ENCODE results near the gene TM4SF4. TPM values are rescaled to one million over a fixed set of nuclear protein-coding genes. Genes with fewer than 3 reads are reported as not detected.
"Not testable (repeated sequence)": the region's sequence is repeated elsewhere in the genome, so short reads cannot be mapped to it uniquely, and the experiment has no call there.

Gene TM4SF4
- total and polyA plus RNA-seq, 4 donors = 0.20 to 83.4 TPM; not detected in 2

DNA sequence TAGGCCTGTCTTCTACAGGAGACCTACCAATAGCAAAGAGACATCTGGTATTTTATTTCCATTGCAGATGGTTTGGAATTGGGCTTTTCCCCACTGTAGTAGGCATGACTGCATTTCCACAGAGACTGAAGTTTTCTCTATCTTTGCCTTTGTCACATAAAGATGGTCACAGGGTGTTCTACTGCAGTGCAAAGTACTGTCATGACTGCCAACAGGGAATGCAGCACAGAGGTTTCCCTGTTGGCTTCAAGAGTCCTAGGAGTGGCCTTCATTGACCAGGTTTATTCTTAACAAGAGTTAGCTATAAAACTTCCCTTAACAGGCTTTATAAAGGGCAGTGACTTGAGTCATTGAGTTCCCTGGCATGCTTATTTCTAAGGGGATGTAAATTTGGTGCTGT, 36.8 kb upstream of the TM4SF4 start:
- Histone ChIP-seq H3K4me1 (ENCODE audit: control insufficient read depth in 1 of 2, insufficient read depth in 2 of 2, low read length in 2 of 2) (no peaks in the 10 kb centered on the region), H3K27ac (ENCODE audit: low read depth in 1 of 2, low read length in 2 of 2) (no peak overlapping the region), H3K4me3 (ENCODE audit: low read length in 2 of 2) (no peak overlapping the region), H3K27me3 (ENCODE audit: control insufficient read depth in 1 of 2, insufficient read depth in 2 of 2, low read length in 1 of 2) (no peaks in the 10 kb centered on the region), H3K9me3 (ENCODE audit: control insufficient read depth, low read length) (no peaks in the 10 kb centered on the region), H3K36me3 (ENCODE audit: control insufficient read depth in 1 of 2, insufficient read depth in 2 of 2, low read length in 1 of 2) (no peaks in the 10 kb centered on the region)
- intact Hi-C loops (cut with DNase I) = no loop called here
- no peak for DNase-seq
- no peak for ATAC-seq (ENCODE audit: low FRiP score)

GRCh38 chr3:149438981-149439380, 35.5 kb upstream of the TM4SF4 start:
- intact Hi-C loops (cut with DNase I) = no loop called here
- no peak for DNase-seq
- H3K4me1 ChIP-seq (ENCODE audit: control insufficient read depth in 1 of 2, insufficient read depth in 2 of 2, low read length in 2 of 2) = peaks cover 0 to 3% of the 10 kb centered on the region in 2 donors
- no peak overlapping the region for H3K27ac ChIP-seq (ENCODE audit: low read depth in 1 of 2, low read length in 2 of 2)
- no peak overlapping the region for H3K4me3 ChIP-seq (ENCODE audit: low read length in 2 of 2)
- no peaks in the 10 kb centered on the region for H3K27me3 ChIP-seq (ENCODE audit: control insufficient read depth in 1 of 2, insufficient read depth in 2 of 2, low read length in 1 of 2)
- no peak for ATAC-seq (ENCODE audit: low FRiP score)
- no peaks in the 10 kb centered on the region for H3K36me3 ChIP-seq (ENCODE audit: control insufficient read depth in 1 of 2, insufficient read depth in 2 of 2, low read length in 1 of 2)
- H3K9me3 ChIP-seq (ENCODE audit: control insufficient read depth, low read length) = no peaks in the 10 kb centered on the region

DNA sequence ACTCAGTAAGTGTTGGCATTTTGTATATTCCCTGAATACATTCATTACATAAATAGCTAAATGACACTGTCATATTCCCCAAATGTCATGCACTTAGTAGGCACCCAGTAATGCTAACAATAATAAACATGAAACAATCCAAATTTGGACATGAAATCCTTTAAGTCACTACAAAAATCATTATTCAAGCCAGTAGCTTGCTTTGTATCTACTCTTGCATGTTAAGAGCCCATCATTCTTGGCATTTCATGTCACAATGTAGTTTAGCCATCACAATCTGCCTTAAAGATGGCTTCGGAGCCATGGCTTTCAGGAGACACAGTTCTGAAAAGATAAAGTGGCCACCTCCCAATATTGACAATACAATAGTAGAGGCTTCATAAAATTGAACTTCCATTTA, 32.9 kb upstream of the TM4SF4 start:
- Histone ChIP-seq H3K9me3 (ENCODE audit: control insufficient read depth, low read length) (no peaks in the 10 kb centered on the region), H3K27ac (ENCODE audit: low read depth in 1 of 2, low read length in 2 of 2) (no peak overlapping the region), H3K27me3 (ENCODE audit: control insufficient read depth in 1 of 2, insufficient read depth in 2 of 2, low read length in 1 of 2) (no peaks in the 10 kb centered on the region), H3K4me1 (ENCODE audit: control insufficient read depth in 1 of 2, insufficient read depth in 2 of 2, low read length in 2 of 2) (peaks cover 0 to 3% of the 10 kb centered on the region in 2 donors), H3K4me3 (ENCODE audit: low read length in 2 of 2) (no peak overlapping the region), H3K36me3 (ENCODE audit: control insufficient read depth in 1 of 2, insufficient read depth in 2 of 2, low read length in 1 of 2) (no peaks in the 10 kb centered on the region)
- DNase-seq = no peak
- ATAC-seq (ENCODE audit: low FRiP score) = no peak
- WGBS, 2 donors = 93% methylated on average over 1 of the region's 1 CpG
- intact Hi-C loops (cut with DNase I) = no loop called here

DNA sequence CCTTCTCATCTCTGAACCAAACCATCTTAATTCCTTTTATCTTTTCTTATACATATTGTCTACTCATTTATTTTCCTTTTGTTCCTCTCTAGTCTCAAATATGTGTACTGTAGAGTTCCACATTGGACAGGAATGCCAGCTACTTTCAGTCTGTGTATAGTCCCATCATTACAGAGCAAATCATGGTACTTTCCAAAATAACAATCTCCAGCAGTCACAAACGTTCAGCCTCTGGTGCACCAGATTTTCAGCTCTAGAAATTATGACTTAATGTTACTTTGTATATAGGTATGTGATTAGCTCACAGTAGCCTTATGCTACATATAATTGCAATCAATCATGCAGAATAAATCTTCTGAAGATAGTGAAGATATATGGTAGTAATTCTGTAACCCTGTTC, 32.5 kb upstream of the TM4SF4 start:
- Histone ChIP-seq H3K9me3 (ENCODE audit: control insufficient read depth, low read length) (no peaks in the 10 kb centered on the region), H3K4me3 (ENCODE audit: low read length in 2 of 2) (no peak overlapping the region), H3K27ac (ENCODE audit: low read depth in 1 of 2, low read length in 2 of 2) (no peak overlapping the region), H3K36me3 (ENCODE audit: control insufficient read depth in 1 of 2, insufficient read depth in 2 of 2, low read length in 1 of 2) (no peaks in the 10 kb centered on the region), H3K4me1 (ENCODE audit: control insufficient read depth in 1 of 2, insufficient read depth in 2 of 2, low read length in 2 of 2) (peaks cover 0 to 3% of the 10 kb centered on the region in 2 donors), H3K27me3 (ENCODE audit: control insufficient read depth in 1 of 2, insufficient read depth in 2 of 2, low read length in 1 of 2) (no peaks in the 10 kb centered on the region)
- intact Hi-C loops (cut with DNase I) = no loop called here
- no peak for ATAC-seq (ENCODE audit: low FRiP score)
- no peak for DNase-seq
- 43 to 49% methylated on average over 1 of the region's 1 CpG for WGBS, 2 donors

- H3K27me3 ChIP-seq (ENCODE audit: control insufficient read depth in 1 of 2, insufficient read depth in 2 of 2, low read length in 1 of 2) = no peaks in the 10 kb centered on the region
- DNase-seq (no peak), ATAC-seq (ENCODE audit: low FRiP score) (no peak)
- H3K27ac ChIP-seq (ENCODE audit: low read depth in 1 of 2, low read length in 2 of 2) = no peak overlapping the region
- no peak overlapping the region for H3K4me3 ChIP-seq (ENCODE audit: low read length in 2 of 2)
- H3K9me3 ChIP-seq (ENCODE audit: control insufficient read depth, low read length) = no peaks in the 10 kb centered on the region
- no peaks in the 10 kb centered on the region for H3K36me3 ChIP-seq (ENCODE audit: control insufficient read depth in 1 of 2, insufficient read depth in 2 of 2, low read length in 1 of 2)
- intact Hi-C loops (cut with DNase I) = no loop called here
- peaks cover 0 to 3% of the 10 kb centered on the region in 2 donors for H3K4me1 ChIP-seq (ENCODE audit: control insufficient read depth in 1 of 2, insufficient read depth in 2 of 2, low read length in 2 of 2)
- WGBS, 2 donors = 48 to 53% methylated on average over 4 of the region's 4 CpGs
Measured at GRCh38 chr3:149442851-149443544, 31.5 kb upstream of the TM4SF4 start.

DNA sequence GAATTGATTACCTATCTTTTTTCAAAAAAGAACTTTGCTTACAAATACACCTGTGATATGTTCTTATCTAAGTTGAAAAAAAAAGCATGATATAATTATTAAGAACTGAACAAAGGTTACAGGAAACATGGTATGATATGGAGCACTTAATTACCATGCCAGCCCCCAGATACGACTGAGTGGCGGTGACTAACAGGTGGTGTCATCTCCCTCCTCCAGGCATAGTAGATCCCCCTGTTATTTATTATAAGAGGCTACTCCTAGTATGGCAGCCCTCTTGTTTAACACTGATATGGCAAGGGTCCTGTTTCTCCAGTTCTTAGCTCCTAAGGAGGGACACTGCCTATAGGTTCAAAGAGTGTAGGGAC, 31.0 kb upstream of the TM4SF4 start:
- no peaks in the 10 kb centered on the region for H3K9me3 ChIP-seq (ENCODE audit: control insufficient read depth, low read length)
- 93 to 100% methylated on average over 2 of the region's 2 CpGs for WGBS, 2 donors
- H3K27me3 ChIP-seq (ENCODE audit: control insufficient read depth in 1 of 2, insufficient read depth in 2 of 2, low read length in 1 of 2) = no peaks in the 10 kb centered on the region
- no peaks in the 10 kb centered on the region for H3K36me3 ChIP-seq (ENCODE audit: control insufficient read depth in 1 of 2, insufficient read depth in 2 of 2, low read length in 1 of 2)
- H3K4me1 ChIP-seq (ENCODE audit: control insufficient read depth in 1 of 2, insufficient read depth in 2 of 2, low read length in 2 of 2) = peaks cover 0 to 3% of the 10 kb centered on the region in 2 donors
- intact Hi-C loops (cut with DNase I) = no loop called here
- ATAC-seq (ENCODE audit: low FRiP score) (no peak), DNase-seq (no peak)
- H3K4me3 ChIP-seq (ENCODE audit: low read length in 2 of 2) = no peak overlapping the region
- no peak overlapping the region for H3K27ac ChIP-seq (ENCODE audit: low read depth in 1 of 2, low read length in 2 of 2)

DNA sequence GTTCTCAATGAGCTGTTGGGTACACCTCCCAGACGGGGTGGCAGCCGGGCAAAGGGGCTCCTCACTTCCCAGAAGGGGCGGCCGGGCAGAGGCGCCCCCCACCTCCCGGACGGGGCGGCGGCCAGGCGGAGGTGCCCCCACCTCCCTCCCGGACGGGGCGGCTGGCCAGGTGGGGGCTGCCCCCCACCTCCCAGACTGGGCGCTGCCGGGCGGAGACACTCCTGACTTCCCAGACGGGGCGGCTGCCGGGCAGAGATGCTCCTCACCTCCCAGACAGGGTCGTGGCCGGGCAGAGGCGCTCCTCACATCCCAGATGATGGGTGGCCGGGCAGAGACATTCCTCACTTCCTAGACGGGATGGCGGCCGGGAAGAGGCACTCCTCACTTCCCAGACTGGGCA, 29.6 kb upstream of the TM4SF4 start:
- H3K4me1 ChIP-seq (ENCODE audit: control insufficient read depth in 1 of 2, insufficient read depth in 2 of 2, low read length in 2 of 2); DNase-seq; intact Hi-C loops (cut with DNase I); ATAC-seq (ENCODE audit: low FRiP score); H3K27ac ChIP-seq (ENCODE audit: low read depth in 1 of 2, low read length in 2 of 2); H3K4me3 ChIP-seq (ENCODE audit: low read length in 2 of 2); H3K9me3 ChIP-seq (ENCODE audit: control insufficient read depth, low read length); H3K36me3 ChIP-seq (ENCODE audit: control insufficient read depth in 1 of 2, insufficient read depth in 2 of 2, low read length in 1 of 2); H3K27me3 ChIP-seq (ENCODE audit: control insufficient read depth in 1 of 2, insufficient read depth in 2 of 2, low read length in 1 of 2): not testable (repeated sequence)
- 85 to 90% methylated on average over 14 to 26 of the region's 26 CpGs for WGBS, 2 donors

DNA sequence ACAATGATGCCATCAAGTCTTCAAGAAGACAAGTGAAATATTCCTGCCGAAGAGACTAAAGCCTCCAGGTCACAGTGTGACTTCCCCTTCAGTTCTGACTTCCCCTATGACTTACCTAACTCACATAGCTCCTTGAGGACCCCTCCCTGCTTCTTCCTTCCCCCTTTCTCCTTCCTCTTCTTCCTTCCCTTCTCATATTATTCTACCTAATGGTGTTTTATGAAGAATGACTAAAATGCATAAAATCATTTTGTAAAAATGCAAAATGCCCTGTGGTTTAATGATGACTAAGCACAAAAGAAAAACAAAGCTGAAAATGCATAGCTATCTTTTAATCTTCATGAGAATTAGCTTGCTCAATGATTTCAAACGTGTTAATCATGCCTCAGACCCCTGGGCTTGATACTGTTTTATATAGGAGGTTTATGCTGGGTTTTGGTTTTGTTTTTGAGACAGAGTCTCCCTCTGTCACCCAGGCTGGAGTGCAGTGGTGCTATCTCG, 26.1 kb upstream of the TM4SF4 start:
- ATAC-seq (ENCODE audit: low FRiP score) (no peak), DNase-seq (no peak)
- H3K27me3 ChIP-seq (ENCODE audit: control insufficient read depth in 1 of 2, insufficient read depth in 2 of 2, low read length in 1 of 2) = no peaks in the 10 kb centered on the region
- peaks cover 2% of the 10 kb centered on the region for H3K9me3 ChIP-seq (ENCODE audit: control insufficient read depth, low read length)
- no peak overlapping the region for H3K27ac ChIP-seq (ENCODE audit: low read depth in 1 of 2, low read length in 2 of 2)
- no peaks in the 10 kb centered on the region for H3K36me3 ChIP-seq (ENCODE audit: control insufficient read depth in 1 of 2, insufficient read depth in 2 of 2, low read length in 1 of 2)
- H3K4me3 ChIP-seq (ENCODE audit: low read length in 2 of 2) = no peak overlapping the region
- intact Hi-C loops (cut with DNase I) = no loop called here
- H3K4me1 ChIP-seq (ENCODE audit: control insufficient read depth in 1 of 2, insufficient read depth in 2 of 2, low read length in 2 of 2) = peaks cover 0 to 2% of the 10 kb centered on the region in 2 donors
- WGBS, 2 donors = 34% methylated on average over 3 of the region's 3 CpGs

- Histone ChIP-seq H3K4me3 (ENCODE audit: low read length in 2 of 2) (no peak overlapping the region), H3K36me3 (ENCODE audit: control insufficient read depth in 1 of 2, insufficient read depth in 2 of 2, low read length in 1 of 2) (no peaks in the 10 kb centered on the region), H3K9me3 (ENCODE audit: control insufficient read depth, low read length) (peaks cover 2% of the 10 kb centered on the region), H3K4me1 (ENCODE audit: control insufficient read depth in 1 of 2, insufficient read depth in 2 of 2, low read length in 2 of 2) (peaks cover 0 to 2% of the 10 kb centered on the region in 2 donors), H3K27me3 (ENCODE audit: control insufficient read depth in 1 of 2, insufficient read depth in 2 of 2, low read length in 1 of 2) (no peaks in the 10 kb centered on the region), H3K27ac (ENCODE audit: low read depth in 1 of 2, low read length in 2 of 2) (peak overlapping the region in 1 of 2 donors; percentile 63)
- WGBS, 2 donors = 29 to 32% methylated on average over 3 of the region's 3 CpGs
- no peak for DNase-seq
- no peak for ATAC-seq (ENCODE audit: low FRiP score)
- intact Hi-C loops (cut with DNase I) = no loop called here
Measured at GRCh38 chr3:149449182-149449581, 25.3 kb upstream of the TM4SF4 start.
